Measurements from ENCODE around the gene PEX6.

DNA sequence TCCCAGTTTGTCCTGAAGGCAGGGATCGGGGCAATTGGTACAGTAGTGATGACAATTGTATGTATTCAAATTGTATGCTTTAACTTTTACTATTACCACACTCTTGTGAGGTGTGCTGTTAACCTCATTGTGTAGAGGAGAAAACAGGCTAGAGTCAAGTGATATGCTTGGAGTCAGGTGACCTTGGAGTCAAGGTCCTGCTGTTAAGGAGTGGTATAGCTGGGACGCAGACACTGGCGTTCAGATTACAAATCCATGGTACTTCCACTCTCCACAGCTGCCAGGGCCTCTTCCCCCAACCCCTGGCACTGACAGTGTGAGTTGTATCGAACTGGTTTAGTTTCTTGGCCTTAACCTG, 39.2 kb downstream of the PEX6 start:
- TF ChIP-seq, protein P1, sequence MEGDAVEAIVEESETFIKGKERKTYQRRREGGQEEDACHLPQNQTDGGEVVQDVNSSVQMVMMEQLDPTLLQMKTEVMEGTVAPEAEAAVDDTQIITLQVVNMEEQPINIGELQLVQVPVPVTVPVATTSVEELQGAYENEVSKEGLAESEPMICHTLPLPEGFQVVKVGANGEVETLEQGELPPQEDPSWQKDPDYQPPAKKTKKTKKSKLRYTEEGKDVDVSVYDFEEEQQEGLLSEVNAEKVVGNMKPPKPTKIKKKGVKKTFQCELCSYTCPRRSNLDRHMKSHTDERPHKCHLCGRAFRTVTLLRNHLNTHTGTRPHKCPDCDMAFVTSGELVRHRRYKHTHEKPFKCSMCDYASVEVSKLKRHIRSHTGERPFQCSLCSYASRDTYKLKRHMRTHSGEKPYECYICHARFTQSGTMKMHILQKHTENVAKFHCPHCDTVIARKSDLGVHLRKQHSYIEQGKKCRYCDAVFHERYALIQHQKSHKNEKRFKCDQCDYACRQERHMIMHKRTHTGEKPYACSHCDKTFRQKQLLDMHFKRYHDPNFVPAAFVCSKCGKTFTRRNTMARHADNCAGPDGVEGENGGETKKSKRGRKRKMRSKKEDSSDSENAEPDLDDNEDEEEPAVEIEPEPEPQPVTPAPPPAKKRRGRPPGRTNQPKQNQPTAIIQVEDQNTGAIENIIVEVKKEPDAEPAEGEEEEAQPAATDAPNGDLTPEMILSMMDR (IDR thresholded peaks at IDR 0.05; ENCODE audit: low read length), result no peak
- TF ChIP-seq EZH2phosphoT487 (IDR thresholded peaks at IDR 0.05; ENCODE audit: low read length) (no peak), EZH2 (optimal IDR thresholded peaks at IDR 0.05; ENCODE audit: low read depth, low read length) (no peak)

Data from MM.1S (cell line).